NCI-H526 (cell line): ENCODE data around the gene CNTN4.

Experiments used
- DNase-seq, 2 experiments: peaks; one replicate each; lab custom pipeline; 2025; lab: John Stamatoyannopoulos, UW

CNTN4 gene

GRCh38 chr3:3101660-3102458 is 1003.2 kb downstream of the CNTN4 start:
- no peak for DNase-seq

DNA sequence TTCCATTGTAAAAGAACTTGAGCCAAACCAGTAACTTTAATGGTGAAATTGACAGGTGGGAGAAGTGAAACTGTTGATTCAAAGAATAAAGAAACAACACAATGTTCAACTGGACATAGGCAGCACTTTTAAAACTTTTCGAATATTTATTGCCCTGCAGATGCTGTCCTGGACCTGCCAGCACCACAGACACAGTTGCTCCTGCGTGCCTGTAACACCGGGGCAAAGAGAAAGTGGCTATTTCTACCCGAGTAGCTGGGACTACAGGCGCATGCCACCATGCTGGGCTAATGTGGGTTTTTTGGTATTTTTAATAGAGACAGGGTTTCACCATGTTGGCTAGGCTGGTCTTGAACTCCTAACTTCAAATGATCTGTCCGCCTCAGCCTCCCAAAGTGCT is 1004.1 kb downstream of the CNTN4 start:
- no peak for DNase-seq

DNA sequence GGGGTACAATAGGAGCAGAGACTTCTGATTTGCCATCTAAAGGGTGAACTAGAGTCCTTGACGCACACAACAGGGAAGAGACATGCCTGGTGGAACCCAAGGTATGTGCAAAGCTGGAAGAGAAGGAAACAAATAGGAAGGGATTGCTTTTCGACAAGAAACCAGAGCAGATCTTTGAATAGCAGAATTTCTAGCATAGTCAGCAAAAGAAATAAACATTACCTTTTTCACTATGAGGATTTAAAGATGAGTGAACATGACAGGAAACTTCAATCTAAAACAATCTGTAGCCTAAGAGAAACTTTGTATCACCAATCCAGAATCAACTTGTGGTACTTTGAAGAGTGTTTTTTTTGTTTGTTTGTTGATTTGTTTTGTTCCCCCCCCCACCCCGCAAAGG is 1006.6 kb downstream of the CNTN4 start:
- DNase-seq = no peak

- DNase-seq = no peak
Measured at GRCh38 chr3:3105815-3106214, 1007.1 kb downstream of the CNTN4 start.

DNA sequence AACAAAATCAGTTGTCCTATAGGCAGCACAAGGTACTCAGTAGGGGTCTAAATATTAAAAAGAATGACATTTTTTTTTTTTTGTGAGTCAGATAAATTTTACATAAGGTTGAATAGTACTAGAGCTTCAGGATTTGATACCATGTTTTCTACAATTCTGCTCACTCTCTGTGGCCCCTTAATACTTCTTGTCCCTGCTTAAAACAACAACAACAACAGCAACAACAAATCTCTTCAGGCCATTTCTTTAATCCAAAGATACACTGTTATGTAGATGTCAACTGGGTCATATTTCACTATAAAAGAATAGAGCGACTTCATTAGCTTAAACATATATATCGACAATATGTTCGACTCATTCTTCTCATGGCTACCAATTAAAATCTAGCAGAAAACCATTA is 1008.5 kb downstream of the CNTN4 start:
- DNase-seq = no peak
